Stimulated activated naive CD8-positive, alpha-beta T cell treated with anti-CD3 and anti-CD28 coated beads, Interleukin-15, Interleukin-2, amounts not matched to agents 100 ng/mL and 50 ng/mL, for 24 hours (primary cell): ENCODE data around the gene ZMYND11.

Experiments used
- H3K27ac Mint-ChIP-seq: one replicate; pipeline ENCODE4 v1.8.0; 2021; ENCODE audit warnings: mild to moderate bottlenecking, mixed read lengths
- H3K27me3 Mint-ChIP-seq: one replicate; pipeline ENCODE4 v1.8.0; 2021; ENCODE audit warnings: mixed read lengths
- H3K36me3 Mint-ChIP-seq: one replicate; pipeline ENCODE4 v1.8.0; 2021; ENCODE audit warnings: low read depth, mixed read lengths
- H3K4me1 Mint-ChIP-seq: one replicate; pipeline ENCODE4 v1.8.0; 2021; ENCODE audit warnings: low read depth, mixed read lengths
- H3K4me3 Mint-ChIP-seq: one replicate; pipeline ENCODE4 v1.8.0; 2021; ENCODE audit warnings: mild to moderate bottlenecking, mixed read lengths
- H3K9me3 Mint-ChIP-seq: one replicate; pipeline ENCODE4 v1.8.0; 2021; ENCODE audit warnings: mixed read lengths

The ZMYND11 gene

GRCh38 chr10:267705-268104 is 132.4 kb downstream of the ZMYND11 start:
- Mint-ChIP-seq H3K9me3 (no peaks in the 10 kb centered on the region), H3K36me3 (no peaks in the 10 kb centered on the region), H3K4me1 (no peaks in the 10 kb centered on the region), H3K27ac (no peak overlapping the region), H3K27me3 (no peaks in the 10 kb centered on the region), H3K4me3 (no peak overlapping the region)

DNA sequence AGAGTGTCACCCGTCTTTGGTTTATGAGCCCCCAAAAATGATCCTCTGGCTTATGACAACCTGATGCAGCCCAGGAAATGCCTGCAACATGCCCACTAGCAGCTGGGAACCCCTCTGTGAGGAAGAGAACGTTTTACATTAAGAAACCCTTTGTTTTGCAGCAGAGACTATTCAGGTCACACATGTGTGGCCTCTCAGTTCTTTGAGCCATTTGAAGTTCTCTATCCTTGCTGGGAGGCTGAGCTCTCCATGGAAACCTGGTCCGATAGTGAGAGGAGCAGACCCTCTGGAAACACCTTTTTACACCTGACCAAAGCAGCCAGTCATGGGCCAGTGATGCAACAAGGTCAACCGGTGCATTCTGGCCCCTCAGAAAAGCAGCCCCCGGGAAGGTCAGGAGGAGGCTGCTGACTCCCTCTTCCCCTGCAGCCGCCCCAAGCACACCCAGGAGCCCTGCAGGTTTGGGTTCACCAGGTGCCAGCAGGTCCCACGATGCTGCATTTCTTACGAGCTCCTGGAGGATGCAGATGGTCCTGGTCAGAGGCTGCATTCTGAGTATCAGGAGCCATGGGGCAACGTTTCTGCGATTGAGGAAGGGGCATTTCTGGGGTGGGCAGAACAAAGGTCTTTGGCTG is 134.3 kb downstream of the ZMYND11 start:
- no peaks in the 10 kb centered on the region for H3K9me3 Mint-ChIP-seq

GRCh38 chr10:271201-271600 is 135.9 kb downstream of the ZMYND11 start:
- Mint-ChIP-seq H3K4me1 (no peaks in the 10 kb centered on the region), H3K36me3 (no peaks in the 10 kb centered on the region), H3K27ac (no peak overlapping the region), H3K27me3 (no peaks in the 10 kb centered on the region), H3K4me3 (no peak overlapping the region), H3K9me3 (no peaks in the 10 kb centered on the region)

More for the DNA sequence above, 134.3 kb downstream of the ZMYND11 start:
- no peaks in the 10 kb centered on the region for H3K27me3 Mint-ChIP-seq
- no peaks in the 10 kb centered on the region for H3K4me1 Mint-ChIP-seq
- no peaks in the 10 kb centered on the region for H3K36me3 Mint-ChIP-seq
- no peak overlapping the region for H3K4me3 Mint-ChIP-seq
- H3K27ac Mint-ChIP-seq: no peak overlapping the region

DNA sequence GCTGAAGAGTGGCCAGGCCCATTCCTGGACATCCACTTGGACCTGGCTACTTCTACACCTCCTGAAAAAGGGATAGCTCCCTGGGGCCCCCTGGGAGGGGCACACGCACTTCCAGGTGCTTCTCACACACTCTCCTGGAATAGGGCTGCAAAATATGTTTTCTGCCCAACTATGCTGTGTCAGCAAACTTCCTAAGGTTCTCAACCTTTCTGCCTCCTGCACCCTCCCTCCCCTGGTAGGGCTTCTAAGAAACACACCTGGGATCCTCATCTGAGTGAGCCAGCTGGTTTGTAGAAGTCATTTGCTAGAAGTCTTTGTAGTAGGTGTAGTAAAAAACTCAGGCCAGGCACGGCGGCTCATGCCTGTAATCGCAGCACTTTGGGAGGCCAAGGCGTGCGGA is 136.5 kb downstream of the ZMYND11 start:
- Mint-ChIP-seq H3K4me1 (no peaks in the 10 kb centered on the region), H3K27ac (no peak overlapping the region), H3K9me3 (no peaks in the 10 kb centered on the region), H3K36me3 (no peaks in the 10 kb centered on the region), H3K27me3 (no peaks in the 10 kb centered on the region), H3K4me3 (no peak overlapping the region)

- Mint-ChIP-seq H3K9me3 (no peaks in the 10 kb centered on the region), H3K27ac (no peak overlapping the region), H3K4me3 (no peak overlapping the region), H3K4me1 (no peaks in the 10 kb centered on the region), H3K36me3 (no peaks in the 10 kb centered on the region), H3K27me3 (no peaks in the 10 kb centered on the region)
Measured at GRCh38 chr10:273088-273487, 137.8 kb downstream of the ZMYND11 start.

DNA sequence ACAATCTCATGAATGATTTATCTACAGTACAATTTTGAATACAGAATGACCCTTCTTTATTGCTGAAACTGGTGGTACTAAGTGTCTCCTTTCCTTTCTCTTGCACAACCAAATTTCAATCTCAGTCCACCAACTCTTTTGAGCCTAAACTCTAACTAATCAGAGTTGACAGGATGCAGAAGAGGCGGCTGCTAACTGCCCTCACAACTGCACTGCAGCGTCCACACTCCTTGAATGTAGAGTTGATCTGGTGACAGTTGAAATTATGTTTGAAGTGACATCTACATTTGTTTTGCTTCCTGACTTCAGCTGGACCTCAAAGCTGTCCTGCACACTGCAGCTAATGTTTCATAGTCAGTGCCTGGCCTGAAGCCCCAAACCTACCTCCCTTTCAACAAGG is 139.6 kb downstream of the ZMYND11 start:
- Mint-ChIP-seq H3K9me3 (no peaks in the 10 kb centered on the region), H3K27ac (no peak overlapping the region), H3K36me3 (no peaks in the 10 kb centered on the region), H3K27me3 (no peaks in the 10 kb centered on the region), H3K4me1 (no peaks in the 10 kb centered on the region), H3K4me3 (no peak overlapping the region)

- H3K4me3 Mint-ChIP-seq: no peak overlapping the region
- H3K4me1 Mint-ChIP-seq: no peaks in the 10 kb centered on the region
- no peak overlapping the region for H3K27ac Mint-ChIP-seq
- H3K36me3 Mint-ChIP-seq: no peaks in the 10 kb centered on the region
- H3K9me3 Mint-ChIP-seq: no peaks in the 10 kb centered on the region
- H3K27me3 Mint-ChIP-seq: no peaks in the 10 kb centered on the region
Measured at GRCh38 chr10:275680-276079, 140.4 kb downstream of the ZMYND11 start.

DNA sequence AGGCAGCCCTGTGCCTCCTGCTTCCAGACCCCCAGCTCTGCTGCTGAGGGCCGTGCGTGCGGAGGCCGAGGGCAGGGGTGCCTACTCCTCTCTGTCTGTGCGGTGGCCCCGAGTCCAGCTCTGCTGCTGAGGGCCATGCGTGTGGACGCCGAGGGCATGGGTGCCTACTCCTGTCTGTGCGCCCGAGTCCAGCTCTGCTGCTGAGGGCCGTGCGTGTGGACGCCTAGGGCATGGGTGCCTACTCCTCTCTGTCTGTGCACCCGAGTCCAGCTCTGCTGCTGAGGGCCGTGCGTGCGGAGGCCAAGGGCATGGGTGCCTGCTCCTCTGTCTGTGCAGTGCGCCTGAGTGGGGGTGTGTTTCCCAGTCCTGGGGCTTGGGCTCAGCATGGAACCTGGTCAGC is 142.7 kb downstream of the ZMYND11 start:
- no peaks in the 10 kb centered on the region for H3K4me1 Mint-ChIP-seq
- no peaks in the 10 kb centered on the region for H3K27me3 Mint-ChIP-seq
- H3K9me3 Mint-ChIP-seq: no peaks in the 10 kb centered on the region
- no peak overlapping the region for H3K27ac Mint-ChIP-seq
- H3K36me3 Mint-ChIP-seq: no peaks in the 10 kb centered on the region
- H3K4me3 Mint-ChIP-seq: no peak overlapping the region

DNA sequence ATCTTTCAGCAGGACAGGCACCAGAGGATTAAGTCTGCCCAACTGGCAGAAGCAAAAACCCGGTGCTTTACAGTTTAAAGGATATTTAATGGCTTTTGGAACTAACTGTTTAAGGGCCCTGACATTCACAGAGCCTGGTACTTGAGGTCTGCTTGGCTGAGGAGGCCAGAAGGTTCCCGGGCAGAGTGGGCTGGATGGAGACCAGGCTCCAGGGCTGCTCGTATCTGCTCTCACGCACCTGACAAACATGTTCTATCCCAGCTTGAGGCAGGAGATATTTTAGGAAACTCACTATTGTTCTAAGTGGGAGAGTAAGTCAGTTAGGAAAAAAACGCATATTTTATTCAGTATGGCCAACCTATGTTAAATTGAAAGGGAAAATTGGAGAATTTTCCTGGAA is 143.5 kb downstream of the ZMYND11 start:
- Mint-ChIP-seq H3K9me3 (no peaks in the 10 kb centered on the region), H3K4me3 (no peak overlapping the region), H3K27me3 (no peaks in the 10 kb centered on the region), H3K27ac (no peak overlapping the region), H3K36me3 (no peaks in the 10 kb centered on the region), H3K4me1 (peaks cover 7% of the 10 kb centered on the region)

DNA sequence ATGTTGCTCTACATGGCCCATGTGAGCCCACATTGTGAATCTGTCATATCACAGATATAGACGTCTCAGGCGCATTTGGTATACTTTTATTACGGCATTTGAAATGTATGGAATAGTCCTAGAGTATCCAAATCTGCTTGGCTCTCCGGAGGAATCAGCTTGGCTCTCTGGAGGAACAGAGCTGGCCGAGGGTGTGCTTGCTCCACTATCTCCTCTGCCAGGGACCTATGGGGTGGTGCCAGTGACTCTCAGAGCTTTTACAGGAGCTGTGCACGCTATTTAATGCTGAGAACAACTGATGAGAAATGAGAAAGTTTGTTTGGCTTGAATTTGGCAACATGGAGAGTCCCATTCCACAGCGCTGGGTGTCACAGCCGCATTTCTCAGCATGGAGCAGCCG is 144.0 kb downstream of the ZMYND11 start:
- Mint-ChIP-seq H3K4me3 (no peak overlapping the region), H3K27ac (no peak overlapping the region), H3K4me1 (peaks cover 13% of the 10 kb centered on the region), H3K9me3 (no peaks in the 10 kb centered on the region), H3K27me3 (no peaks in the 10 kb centered on the region), H3K36me3 (peaks cover 1% of the 10 kb centered on the region)

GRCh38 chr10:279655-280054 is 144.4 kb downstream of the ZMYND11 start:
- no peaks in the 10 kb centered on the region for H3K9me3 Mint-ChIP-seq
- H3K36me3 Mint-ChIP-seq: peaks cover 4% of the 10 kb centered on the region
- no peaks in the 10 kb centered on the region for H3K27me3 Mint-ChIP-seq
- peaks cover 17% of the 10 kb centered on the region for H3K4me1 Mint-ChIP-seq
- H3K4me3 Mint-ChIP-seq: no peak overlapping the region
- no peak overlapping the region for H3K27ac Mint-ChIP-seq

- Mint-ChIP-seq H3K9me3 (no peaks in the 10 kb centered on the region), H3K4me1 (peaks cover 18% of the 10 kb centered on the region), H3K4me3 (no peak overlapping the region), H3K27ac (no peak overlapping the region), H3K36me3 (peaks cover 4% of the 10 kb centered on the region), H3K27me3 (no peaks in the 10 kb centered on the region)
Measured at GRCh38 chr10:282294-283139, 147.3 kb downstream of the ZMYND11 start.

- H3K9me3 Mint-ChIP-seq: no peaks in the 10 kb centered on the region
- peaks cover 4% of the 10 kb centered on the region for H3K36me3 Mint-ChIP-seq
- H3K4me3 Mint-ChIP-seq: no peak overlapping the region
- H3K27ac Mint-ChIP-seq: no peak overlapping the region
- H3K27me3 Mint-ChIP-seq: no peaks in the 10 kb centered on the region
- H3K4me1 Mint-ChIP-seq: peaks cover 18% of the 10 kb centered on the region
Measured at GRCh38 chr10:283140-283479, 147.9 kb downstream of the ZMYND11 start.

GRCh38 chr10:283916-284356 is 148.7 kb downstream of the ZMYND11 start:
- no peaks in the 10 kb centered on the region for H3K9me3 Mint-ChIP-seq
- no peak overlapping the region for H3K4me3 Mint-ChIP-seq

DNA sequence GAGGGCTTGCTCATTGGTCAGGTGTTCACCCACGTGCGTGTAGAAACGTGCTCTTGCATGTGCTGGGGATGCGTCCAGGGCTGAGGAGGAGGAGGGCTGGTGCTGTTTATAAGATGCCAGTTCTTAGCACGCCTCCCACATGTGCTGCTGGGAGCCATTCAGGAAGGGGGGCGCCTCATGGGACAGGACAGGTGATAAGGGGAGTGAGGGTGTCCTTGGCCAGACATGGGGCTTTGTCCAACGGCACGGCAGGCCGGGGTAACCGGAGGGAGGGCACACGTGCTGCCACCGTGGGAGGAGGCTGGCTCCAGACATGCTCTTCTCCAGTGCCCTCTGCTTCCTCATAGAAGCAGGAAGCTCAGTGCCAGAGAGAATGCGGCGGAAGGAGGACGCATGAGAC is 150.0 kb downstream of the ZMYND11 start:
- peaks cover 4% of the 10 kb centered on the region for H3K36me3 Mint-ChIP-seq
- H3K9me3 Mint-ChIP-seq: no peaks in the 10 kb centered on the region
- H3K27me3 Mint-ChIP-seq: no peaks in the 10 kb centered on the region
- no peak overlapping the region for H3K27ac Mint-ChIP-seq
- H3K4me1 Mint-ChIP-seq: peaks cover 18% of the 10 kb centered on the region
- H3K4me3 Mint-ChIP-seq: no peak overlapping the region

More at GRCh38 chr10:283916-284356, 148.7 kb downstream of the ZMYND11 start:
- peak overlapping the region; percentile 38 for H3K27ac Mint-ChIP-seq
- H3K4me1 Mint-ChIP-seq: peaks cover 18% of the 10 kb centered on the region
- no peaks in the 10 kb centered on the region for H3K27me3 Mint-ChIP-seq
- H3K36me3 Mint-ChIP-seq: peaks cover 4% of the 10 kb centered on the region
